ENCODE results near the gene PILRB.
"Not testable (repeated sequence)": the region's sequence is repeated elsewhere in the genome, so short reads cannot be mapped to it uniquely, and the experiment has no call there.

DNA sequence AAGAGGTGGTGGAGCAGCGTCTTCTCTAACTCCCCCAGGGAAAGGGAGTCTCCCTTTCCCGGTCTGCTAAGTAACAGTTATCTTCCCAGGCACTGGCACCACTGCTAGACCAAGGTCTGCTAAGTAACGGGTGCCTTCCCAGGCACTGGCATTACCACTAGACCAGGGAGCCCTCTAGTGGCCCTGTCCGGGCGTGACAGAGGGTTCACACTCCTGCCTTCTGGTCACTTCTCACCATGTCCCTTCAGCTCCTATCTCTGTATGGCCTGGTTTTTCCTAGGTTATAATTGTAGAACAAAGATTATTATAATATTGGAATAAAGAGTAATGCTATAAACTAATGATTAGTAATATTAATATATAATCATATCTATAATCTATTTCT, 12.6 kb upstream of the PILRB start:
- TF ChIP-seq SUZ12 (IDR thresholded peaks at IDR 0.05; ENCODE audit: extremely low read depth, insufficient read depth, insufficient read length); YY1 (IDR thresholded peaks at IDR 0.05; ENCODE audit: insufficient read depth, insufficient read length); ZNF274 (IDR thresholded peaks at IDR 0.05; ENCODE audit: low read depth, low read length): not testable (repeated sequence)

Data from NT2/D1 (cell line).